ENCODE data around the gene SCNN1G.
"Not testable (repeated sequence)": the region's sequence is repeated elsewhere in the genome, so short reads cannot be mapped to it uniquely, and the experiment has no call there.

SCNN1G gene

DNA sequence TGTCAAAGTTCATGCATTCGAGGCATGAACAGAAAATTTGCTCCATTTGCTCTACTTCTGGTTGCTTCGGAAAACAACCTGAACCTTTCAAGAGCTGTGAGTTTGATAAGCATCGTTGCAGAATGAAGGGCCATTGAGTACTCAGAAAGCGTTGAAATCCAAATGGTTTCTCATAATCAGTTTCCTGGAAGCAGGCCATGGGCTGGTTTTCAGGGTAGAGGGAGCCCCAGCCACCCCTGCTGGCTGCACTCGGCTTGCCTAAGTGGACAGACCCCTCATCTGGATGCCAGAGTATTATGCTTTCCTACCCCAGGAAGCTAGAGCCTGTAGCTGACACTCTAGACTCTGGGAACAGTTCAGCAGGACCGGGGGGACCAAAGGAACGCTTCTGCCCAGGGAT lies 24.4 kb downstream of the SCNN1G start:
- peak; percentile 37 for DNase-seq

- DNase-seq = peak; percentile 75
Observed at GRCh38 chr16:23207485-23207884, 24.9 kb downstream of the SCNN1G start.

DNA sequence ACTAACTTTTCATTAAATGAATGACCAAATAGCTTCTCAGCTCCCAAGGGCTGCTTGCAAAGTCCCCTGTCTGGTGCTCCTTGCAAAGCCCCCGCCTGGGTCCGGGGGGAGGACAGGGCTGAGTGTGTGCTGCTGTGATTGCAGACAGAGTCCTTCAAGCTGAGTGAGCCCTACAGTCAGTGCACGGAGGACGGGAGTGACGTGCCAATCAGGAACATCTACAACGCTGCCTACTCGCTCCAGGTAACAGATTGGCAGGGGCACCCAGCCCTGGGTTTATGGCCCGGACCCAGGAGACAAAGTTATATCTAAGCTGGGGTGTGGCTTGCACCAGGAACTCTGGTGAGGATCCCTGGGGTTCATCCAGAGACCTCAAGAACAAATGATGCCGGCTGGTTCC lies 27.1 kb downstream of the SCNN1G start:
- DNase-seq = no peak

DNA sequence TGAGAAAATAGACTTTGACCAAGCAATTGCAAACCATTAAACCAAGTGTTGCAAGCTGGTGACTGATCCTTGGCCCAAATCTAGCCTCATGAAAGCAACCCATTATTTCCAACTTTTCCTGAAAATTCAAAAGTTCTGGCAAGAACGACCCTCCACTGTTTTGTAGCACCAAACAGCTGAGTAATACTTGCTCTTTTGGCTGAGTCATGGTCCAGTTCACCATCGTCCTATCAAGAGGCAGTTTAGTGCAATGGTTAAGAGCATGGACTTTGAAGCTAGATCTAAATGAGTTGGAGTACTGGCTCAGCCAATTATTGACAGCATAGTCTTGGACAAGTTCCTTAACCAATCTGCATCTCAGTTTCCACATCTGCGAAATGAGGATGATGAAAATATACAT lies 31.3 kb downstream of the SCNN1G start:
- DNase-seq = no peak

DNA sequence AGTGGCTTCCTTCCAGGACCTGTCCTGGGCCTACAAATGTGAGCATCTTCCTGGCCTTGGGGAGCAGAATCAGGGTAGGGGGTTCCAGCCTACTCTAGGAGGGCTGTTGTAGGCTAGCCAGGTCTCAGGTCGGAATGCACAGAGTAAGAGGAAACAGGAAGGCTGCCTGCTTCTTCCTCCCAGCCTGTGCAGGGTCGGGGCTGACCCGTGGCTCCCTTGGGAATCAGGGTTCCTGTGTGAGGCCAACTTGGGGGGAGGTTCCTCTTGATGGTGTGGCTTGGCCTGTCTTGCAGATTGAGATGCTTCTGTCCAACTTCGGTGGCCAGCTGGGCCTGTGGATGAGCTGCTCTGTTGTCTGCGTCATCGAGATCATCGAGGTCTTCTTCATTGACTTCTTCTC lies 32.3 kb downstream of the SCNN1G start:
- no peak for DNase-seq

DNA sequence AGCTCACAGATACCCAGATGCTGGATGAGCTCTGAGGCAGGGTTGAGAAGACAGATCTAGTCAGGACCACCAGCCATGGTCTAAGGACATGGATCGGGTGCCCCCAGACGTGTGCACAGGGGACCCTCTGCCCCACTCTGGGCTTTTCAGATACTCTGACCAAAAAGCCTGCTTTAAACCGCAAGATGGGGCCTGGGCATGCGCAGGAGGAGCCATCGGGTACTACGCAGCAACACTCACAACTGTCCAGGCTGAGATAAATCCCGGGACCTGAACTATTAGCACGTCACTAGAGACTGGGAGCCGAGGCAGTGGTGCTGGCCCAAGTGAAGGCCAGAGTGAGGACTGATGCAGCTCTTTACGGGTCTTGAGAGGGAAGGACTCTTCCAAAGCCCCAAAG lies 32.9 kb downstream of the SCNN1G start:
- no peak for DNase-seq

GRCh38 chr16:23216658-23217246 lies 34.2 kb downstream of the SCNN1G start:
- DNase-seq = no peak

DNA sequence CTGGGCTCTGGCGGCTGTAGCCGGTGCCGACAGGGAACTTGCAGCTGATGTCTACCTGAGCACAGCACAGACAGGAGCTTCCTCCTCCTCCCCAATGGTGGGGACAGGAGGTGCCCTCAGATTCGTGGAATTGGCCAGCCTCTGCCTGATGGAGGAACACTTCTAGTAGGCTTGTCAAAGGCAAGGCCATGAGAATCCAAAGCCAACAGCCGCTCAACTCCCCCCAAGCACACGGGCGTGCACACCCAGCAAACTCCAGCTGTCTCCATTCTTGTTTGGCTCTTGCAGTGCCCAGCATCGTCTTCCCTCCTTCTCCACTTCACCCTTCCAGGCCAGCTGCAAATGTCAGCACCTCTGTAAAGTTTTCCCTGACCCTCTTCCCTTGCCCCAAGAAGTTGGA lies 35.1 kb downstream of the SCNN1G start:
- DNase-seq = no peak

GRCh38 chr16:23222929-23223328 lies 40.4 kb downstream of the SCNN1G start:
- no peak for DNase-seq

DNA sequence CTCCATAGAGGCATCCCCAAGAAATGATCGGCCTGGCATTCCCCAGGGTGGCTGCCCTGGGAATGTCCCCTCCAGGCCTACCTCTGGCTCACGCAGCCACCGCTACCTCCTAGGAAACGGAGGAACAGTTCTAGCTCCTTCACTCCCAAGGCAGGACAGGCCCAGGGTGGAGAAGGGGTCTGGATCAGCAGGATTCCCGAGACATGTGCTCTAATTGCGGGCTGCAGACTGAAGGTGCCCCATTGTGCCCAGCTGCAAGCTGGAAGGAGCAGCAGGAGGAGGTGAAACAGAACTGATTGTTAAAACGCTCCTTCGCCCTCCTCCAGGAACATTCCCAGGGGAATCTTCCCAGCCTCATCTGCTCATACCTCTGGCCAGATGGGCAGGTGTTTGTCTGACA lies 40.8 kb downstream of the SCNN1G start:
- DNase-seq = no peak

GRCh38 chr16:23225109-23225508 lies 42.6 kb downstream of the SCNN1G start:
- DNase-seq = no peak

DNA sequence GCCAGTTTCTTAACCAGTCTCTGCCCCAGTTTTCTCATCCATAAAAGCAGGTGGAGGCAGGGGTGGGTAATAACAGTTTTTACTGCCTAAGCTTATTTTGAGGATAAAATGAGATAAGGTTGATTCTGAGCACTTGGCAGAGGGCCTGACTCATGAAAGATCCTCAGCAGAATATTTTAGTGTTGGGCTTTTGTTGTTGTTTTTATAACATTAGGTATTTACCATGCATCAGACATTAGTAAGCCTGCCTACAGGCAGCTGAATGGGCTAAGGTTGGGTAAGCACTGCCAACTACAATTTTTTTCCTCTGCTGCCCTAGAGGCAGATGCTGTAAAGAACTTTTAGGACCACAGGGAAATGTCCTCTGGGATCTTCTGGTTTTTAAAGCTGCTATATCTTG lies 43.1 kb downstream of the SCNN1G start:
- no peak for DNase-seq

GRCh38 chr16:23227529-23227928 lies 45.0 kb downstream of the SCNN1G start:
- no peak for DNase-seq

DNA sequence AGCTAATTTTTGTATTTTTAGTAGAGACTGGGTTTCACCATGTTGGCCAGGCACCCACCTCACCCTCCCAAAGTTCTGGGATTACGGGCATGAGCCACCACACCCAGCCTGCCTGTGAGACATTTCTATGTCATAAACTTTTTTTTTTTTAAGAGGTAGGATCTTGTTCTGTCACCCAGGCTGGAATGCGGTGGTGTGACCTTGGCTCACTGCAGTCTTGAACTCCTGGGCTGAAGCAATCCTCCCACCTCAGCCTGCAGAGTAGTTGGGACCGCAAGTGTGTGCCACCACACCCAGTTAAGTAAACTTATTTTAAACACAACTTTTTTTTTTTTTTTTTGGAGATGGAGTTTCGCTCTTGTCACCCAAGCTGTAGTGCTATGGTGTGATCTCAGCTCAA lies 47.2 kb downstream of the SCNN1G start:
- DNase-seq = no peak

- DNase-seq = no peak
Observed at GRCh38 chr16:23232806-23233205, 50.3 kb downstream of the SCNN1G start.

- DNase-seq = no peak
Observed at GRCh38 chr16:23235176-23235575, 52.6 kb downstream of the SCNN1G start.

GRCh38 chr16:23236983-23237382 lies 54.4 kb downstream of the SCNN1G start:
- DNase-seq = no peak

DNA sequence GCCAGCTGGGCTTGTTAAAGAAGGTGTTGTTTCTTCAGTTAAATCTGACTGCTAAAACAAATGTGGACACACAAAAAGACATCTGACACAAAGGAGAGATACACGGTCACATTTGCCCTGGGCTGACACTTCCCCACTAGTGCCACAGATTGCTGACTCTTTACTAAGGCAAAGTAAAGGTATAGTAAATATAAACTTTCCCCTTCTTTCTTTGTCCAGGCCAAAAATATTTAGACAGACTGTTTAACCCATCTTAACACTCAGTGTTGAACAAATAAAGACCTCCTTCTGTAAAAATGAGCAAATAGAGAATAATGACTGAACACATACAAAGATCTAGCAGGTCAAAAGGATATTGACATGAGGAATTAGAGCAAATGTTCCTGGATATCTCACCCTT lies 58.4 kb downstream of the SCNN1G start:
- no peak for DNase-seq

DNA sequence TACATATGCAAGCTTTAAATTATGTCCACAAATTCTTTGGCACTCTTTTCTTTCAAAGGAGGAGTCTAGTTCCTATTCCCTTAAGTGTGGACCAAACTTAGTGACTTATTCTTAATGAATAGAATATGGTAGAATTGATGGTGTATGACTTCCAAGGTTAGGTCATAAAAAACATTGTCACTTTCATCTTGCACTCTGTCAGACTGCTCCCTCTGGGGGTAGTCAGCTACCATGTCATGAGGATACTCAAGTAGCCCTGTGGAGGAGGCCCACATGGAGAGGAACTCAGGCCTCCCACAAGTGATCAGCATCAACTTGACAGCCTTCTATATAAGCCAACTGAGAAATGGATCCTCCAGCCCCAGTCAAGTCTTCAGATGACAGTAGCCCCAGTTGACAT lies 61.6 kb downstream of the SCNN1G start:
- no peak for DNase-seq

DNA sequence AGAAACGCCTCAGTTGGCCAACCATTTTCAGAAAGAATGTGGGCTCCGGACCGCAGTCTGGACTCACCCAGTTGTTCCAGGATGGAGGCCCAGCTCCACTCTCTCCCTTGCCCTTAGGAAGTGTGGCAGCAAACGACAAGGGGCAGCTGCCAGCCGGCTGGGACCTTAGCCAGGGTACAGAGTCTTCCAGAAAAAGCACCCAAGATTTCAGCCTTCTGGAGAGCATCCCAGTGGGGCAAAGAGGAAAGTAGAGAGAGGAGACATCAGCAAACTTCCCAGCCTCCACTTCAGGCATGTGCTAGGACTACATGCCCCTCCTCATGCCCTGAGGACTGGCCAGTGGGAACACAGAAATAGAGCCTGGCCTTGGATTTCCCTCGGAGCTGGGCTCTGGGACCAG lies 62.7 kb downstream of the SCNN1G start:
- no peak for DNase-seq

- DNase-seq = no peak
Observed at GRCh38 chr16:23248261-23249194, 66.0 kb downstream of the SCNN1G start.

DNA sequence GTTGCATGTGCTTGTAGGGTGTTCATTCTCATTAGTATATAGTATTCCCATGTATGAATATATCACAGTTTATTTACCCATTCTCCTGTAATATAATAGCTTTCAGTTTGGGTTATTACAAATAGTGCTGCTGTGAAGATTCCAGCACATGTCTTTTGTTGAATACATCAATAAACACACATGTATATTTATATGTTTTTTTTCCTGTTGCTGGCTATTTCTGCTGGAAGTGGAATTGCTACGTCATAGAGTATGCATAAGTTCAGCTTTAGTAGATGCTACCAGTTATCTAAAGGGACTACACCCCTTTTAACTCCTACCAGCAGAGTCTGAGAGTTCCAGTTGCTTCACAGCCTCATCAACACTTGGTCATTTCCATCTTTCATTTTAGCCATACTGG lies 67.3 kb downstream of the SCNN1G start:
- no peak for DNase-seq

DNA sequence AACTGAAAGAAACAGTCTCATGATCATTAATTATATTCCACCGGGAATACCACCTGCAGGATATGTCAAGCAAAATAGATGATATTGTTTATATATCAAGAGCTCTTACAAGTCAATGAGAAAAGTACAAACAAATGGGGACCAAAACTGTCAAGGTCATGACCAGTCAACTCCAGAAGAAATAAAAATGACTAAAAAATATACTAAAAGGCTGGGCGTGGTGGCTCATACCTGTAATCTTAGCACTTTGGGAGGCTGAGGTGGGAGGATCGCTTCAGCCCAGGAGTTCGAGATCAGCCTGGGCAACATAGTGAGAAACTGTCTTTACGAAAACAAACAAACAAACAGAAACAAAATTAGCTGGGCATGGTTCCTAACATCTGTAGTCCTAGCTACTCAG lies 69.8 kb downstream of the SCNN1G start:
- DNase-seq = no peak

GRCh38 chr16:23253650-23254049 lies 71.1 kb downstream of the SCNN1G start:
- DNase-seq = not testable (repeated sequence)

- DNase-seq = no peak
Observed at GRCh38 chr16:23254338-23254737, 71.8 kb downstream of the SCNN1G start.
